HL-60/S4 treated with phorbol 12-myristate 13-acetate at 8.2 ng/mL for 4 days and 3 days (cell line): ENCODE measurements around the gene FRMD4A.
"Not testable (repeated sequence)": the region's sequence is repeated elsewhere in the genome, so short reads cannot be mapped to it uniquely, and the experiment has no call there.

Experiments used
- in situ Hi-C: fragments of 300-500 bp; cut with MboI; formaldehyde crosslinking; loops from 2 replicates; pipeline ENCODE4 v1.15.0; 2022; ENCODE audit warnings: low sequenced_read_pairs

The FRMD4A gene

DNA sequence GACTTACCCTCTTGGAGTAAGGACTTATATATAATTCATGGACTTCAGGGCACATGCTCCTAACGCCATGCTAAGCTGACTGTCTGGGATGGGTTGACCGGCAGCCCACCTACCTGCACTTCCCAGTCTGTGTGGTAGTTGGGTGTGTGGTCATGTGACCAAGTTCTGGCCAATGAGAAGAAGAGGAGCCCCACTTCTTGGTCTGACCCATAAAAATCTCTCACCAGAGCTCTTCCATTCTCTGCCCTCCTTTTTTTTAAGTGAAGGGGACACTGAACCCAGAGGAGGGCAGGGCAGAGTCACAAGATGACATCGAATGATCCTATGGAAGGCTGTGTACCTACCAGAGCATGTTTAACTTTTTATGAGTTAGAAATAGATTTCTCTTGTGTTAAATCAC is 370.1 kb downstream of the FRMD4A start:
- in situ Hi-C loops = no loop called here

DNA sequence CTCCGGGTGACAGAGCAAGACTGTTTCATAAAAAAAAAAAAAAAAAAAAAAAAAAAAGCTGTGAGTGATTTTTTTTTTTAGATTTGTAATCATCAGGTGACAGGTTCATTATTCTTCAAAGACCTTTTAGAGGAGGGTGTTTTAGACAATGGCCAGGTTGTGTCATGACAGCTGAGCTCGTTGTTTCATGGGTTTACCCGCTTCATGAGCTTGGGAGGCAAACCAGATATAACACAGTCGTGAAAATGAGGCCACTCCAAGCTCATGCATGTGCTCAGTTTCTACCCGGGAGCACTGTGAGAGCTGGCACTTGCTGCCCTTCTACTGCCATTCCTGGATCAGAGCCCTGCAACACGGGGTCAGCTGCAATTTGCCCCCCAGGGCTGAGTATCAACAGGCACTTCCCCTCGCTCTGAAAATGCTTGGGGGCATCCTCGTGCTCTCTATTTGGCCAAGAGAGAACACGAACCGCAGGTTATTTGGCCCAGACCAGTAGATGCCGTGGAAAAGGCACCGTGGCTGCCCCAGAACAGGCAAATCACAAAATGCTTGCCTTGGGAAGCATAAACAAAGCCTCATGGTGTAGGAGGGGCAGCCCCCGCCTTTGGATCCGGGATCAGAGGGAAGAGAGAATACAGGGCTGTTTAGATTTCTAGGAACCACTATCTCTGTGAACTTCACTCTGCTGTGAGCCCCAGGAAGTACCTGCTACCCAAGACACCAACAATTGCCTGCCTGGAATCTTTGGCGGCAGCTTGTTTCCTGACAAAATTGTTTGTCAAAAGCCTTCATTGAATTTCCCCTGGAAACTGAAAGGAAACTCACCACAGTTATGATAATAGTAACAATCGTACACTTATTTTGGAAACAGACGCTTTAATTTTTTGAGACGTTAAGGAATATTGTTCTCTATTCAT is 371.0 kb downstream of the FRMD4A start:
- in situ Hi-C loops = no loop called here

DNA sequence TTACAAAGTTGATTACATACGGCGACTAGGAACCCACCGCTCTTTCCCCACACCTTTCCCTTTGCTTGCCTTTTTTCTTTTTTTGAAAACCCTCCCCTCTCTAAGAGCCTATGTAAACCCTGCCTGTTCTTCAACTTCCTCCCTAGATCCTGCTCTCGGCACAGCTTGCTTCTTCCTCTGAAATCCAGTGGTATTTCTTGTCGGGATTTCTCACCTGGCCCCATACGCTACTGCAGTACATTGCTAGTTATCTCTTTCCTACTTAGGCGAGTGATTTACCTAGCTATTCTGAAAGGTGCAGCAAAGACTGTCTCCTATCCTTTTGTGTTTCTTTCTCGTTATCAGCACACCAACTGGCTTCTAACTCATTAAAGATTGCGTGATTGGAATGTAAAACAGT is 372.9 kb downstream of the FRMD4A start:
- in situ Hi-C loops = no loop called here

DNA sequence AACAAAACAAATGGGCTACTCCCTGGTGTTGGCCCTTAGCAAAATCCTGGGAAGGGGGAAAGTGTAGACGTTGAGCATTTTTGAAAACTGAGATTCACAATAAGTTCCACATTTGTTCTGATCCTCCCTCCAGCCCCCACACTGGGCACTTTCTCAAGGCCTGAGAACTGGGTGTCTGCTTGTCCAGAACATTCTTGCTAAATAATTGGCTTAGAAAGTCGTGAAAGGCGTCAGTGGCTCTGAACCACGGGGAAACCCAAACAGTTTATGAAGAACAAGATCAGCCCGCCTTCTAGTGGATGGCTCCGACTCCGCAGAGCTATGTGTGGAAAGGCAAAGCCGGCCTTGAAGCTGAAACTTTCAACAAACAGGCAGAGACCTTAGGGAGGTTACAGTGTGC is 373.9 kb downstream of the FRMD4A start:
- in situ Hi-C loops = no loop called here

DNA sequence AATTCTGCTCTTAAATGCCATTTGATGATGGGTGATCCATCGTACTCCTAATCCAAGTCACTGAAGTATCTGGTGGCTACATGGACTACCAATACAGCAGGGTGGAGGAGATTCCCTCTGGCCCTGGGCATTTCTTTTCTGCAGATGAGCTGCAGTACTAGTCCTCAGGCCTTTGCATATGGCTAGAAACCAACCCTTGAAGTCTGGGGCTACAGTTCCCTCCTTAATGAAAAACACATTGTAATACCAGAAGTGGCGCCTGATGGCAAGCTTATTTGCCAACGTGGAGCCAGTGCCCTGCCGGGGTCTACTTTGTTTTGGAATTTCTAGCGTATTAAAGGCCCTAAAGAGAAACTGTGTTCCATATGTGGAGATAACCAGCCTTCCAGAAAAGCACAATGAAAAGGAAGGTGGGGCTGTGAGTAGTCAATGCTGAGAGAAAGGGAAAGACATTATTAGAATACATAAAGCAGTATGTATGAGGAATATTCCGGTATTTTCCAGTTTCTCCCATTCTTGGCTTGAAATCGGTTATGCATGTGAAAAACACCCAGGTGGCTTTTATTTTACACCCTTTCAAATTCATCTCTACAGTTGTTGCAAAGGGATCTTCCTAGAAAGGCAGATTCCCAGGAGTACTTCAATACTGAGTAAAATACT is 375.2 kb downstream of the FRMD4A start:
- in situ Hi-C loops = no loop called here

DNA sequence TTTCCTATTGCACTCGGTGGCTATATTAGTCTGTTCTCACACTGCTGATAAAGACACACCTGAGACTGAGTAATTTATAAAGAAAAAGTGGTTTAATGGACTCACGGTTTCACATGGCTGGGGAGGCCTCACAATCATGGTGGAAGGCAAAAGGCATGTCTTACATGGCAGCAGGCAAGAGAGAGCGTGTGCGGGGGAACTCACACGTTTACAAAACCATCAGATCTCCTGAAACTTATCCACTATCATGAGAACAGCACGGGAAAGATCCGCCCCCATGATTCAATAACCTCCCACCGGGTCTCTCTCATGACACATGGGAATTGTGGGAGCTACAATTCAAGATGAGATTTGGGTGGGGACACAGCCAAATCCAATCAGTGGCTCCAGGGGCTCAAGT is 376.5 kb downstream of the FRMD4A start:
- in situ Hi-C loops = not testable (repeated sequence)

DNA sequence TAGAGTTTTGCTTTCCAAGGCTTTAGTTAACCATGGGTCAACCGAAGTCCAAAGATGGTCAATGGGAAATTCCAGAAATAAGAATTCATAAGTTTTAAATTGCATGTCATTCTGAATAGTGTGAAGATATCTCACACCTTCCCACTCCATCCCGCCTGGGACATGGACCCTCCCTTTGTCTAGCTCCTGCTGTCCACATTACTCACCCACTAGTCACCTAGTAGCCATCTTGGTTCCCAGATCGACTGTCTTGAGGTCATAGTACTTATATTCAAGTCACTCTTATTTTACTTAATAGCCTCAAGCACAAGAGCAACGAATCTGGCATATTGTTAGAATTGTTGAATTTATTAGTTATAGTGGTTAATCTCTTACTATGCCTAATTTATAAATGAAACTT is 377.4 kb downstream of the FRMD4A start:
- in situ Hi-C loops = no loop called here

DNA sequence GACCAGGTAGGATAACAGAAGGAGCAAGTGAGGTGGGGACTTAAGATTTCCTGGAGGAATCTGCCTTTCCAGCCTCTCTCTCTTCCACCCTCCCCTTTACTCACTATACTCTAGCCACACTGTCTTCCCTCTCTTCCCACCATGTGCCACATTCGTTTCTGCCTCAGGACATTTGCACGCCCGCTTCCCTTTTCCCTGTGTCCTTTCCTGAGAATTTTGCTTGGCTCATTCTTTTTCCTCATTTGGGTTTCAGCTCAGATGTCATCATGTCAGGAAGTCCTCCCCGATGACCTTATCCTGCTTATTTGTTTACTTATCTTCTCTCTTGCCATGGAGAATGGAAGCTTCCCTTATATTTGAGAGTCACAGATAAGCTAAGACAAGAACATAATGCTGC is 380.2 kb downstream of the FRMD4A start:
- in situ Hi-C loops = no loop called here

DNA sequence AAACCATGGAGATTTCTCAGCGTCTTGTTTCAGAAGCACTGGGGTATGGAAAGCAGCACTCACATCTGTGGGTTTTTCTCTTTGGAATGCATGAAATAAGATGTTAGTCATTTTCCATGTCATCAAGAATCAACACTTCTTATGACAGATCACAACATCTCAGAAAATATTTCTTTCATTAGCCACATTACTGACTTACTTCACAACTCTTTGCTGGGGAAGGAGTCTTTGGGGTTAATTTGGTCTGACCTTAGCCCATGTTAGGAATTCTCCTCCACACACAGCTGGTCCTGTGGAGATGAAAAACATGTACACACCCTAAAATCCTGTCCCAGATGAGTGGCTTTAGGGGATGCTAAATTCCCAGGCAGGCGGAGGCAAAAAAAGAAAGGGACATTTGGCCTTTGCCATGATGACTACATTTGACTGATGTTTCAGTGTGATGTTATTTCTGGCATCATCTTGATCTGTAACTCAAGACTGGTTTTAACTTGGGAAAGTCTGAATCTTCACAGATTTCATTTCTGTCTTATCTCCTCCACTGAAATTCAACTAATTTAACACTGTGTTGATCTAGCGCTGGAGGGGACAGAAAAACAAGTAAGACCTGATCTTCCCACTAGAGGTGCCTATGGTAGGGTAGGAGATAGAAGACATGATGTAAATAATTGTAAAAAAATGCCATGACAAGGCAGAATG is 380.7 kb downstream of the FRMD4A start:
- in situ Hi-C loops = no loop called here

DNA sequence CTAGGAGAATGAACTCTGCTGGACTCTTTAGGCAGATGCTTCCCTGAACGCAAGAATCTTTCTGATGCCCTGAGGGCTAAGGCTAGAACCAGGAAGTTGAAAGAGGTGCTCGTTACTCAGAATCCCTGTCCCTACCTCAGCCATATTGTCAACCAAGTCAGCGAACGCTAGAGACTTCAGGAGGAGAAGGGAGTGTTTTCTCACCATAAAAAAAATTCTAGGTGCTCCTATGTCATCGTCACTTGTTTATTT is 384.6 kb downstream of the FRMD4A start:
- in situ Hi-C loops = no loop called here

DNA sequence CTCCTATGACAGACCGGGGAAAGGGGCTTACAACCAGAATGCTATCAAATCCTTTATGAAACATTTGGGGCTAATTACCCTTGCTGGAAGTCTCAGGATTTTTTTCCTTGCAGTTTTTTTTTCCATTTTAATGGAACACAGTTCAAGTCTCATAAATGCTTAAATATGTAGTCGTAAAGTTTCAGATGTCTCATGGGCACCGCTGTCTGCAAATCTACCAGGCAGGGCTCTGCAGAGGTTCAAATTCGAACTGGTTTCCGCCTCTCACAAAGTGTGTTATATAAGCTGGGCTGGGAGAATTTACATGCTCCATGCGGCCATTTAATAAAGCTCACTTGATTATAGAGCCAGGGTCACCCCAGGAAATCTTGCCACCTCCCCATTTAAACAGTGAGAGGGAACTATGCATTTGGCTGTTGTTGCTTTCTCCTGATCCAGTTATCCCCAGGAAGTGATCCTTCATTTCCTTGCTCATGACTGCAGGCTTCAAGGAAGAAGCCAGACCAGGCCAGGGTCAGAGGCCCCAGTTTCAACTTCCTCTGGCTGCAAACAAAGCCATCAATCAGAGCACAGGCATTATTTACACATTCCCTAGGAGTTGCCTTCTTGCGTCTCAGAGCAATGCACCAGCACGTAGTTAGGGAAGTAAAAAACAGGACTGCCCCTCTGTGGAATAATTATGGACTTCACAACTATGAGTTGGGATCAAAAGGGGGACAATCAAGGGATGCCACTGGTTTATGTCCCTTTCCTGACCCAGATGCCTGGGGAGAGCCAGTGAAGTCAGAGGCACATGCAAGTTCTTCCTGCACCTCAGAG is 385.1 kb downstream of the FRMD4A start:
- in situ Hi-C loops = no loop called here

DNA sequence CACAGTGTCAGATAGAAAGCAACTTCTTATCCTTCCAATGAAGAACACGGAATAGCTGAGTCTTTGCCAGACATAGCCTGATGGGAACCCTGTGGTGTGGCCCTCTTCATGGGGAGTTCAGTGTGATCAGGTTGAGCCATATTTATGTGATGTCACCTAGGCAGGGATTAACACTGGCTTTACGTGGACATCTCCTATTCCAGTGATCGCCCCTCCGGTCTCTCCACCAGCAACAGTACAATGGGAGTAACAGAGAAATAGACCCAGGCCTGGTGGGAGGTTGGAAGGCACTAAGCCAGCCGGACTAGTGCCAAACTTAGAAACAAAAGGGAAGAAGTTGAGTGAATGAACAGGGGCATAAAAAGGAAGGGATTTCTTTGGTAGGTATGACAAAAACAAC is 385.9 kb downstream of the FRMD4A start:
- in situ Hi-C loops = no loop called here

DNA sequence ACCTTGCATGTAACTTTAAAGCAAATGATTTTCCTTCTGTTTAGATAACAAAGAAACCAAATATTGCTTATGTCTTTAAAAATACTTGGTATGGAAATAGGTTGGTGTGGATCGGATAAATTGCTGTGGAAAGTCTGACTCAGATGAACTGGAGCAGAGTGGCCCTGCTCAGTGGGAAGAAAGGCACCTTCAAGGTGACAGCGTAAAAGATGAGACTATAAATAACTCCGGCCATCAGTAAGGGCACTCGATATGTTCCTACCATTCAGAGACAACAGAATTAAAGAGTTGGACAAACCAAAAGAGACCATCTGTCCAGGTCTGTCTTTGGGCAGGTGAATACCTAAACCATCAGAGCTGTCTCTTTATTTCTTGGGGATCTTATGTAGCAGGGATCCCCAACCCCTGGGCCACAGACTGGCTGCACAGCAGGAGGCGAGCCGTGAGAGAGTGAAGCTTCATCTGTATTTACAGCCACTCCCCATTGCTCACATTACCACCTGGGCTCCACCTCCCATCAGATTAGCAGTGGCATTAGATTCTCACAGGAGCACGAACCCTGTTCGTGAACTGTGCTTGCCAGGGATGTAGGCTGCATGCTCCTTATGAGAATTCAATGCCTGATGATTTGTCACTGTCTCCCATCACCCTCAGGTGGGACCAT is 386.9 kb downstream of the FRMD4A start:
- in situ Hi-C loops = no loop called here

DNA sequence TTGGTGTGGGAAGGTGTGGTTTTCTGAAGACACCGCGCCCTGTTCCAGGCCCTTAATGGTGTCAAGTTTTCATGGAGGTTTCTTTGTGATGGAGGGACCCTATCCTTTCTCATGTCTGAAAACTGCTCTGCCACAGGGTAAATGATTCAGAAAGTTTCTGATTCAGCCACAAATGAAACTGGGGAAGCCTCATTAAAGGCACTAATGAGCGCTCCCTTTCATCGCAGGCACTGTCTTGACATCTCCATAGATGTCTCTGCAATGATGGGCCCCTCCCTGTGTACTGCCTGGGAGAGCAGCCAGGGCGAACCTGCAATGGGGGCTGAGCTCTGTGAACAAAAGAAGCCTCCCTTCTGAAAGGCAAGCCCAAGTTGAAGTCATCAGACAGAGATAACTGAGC is 388.7 kb downstream of the FRMD4A start:
- in situ Hi-C loops = no loop called here

DNA sequence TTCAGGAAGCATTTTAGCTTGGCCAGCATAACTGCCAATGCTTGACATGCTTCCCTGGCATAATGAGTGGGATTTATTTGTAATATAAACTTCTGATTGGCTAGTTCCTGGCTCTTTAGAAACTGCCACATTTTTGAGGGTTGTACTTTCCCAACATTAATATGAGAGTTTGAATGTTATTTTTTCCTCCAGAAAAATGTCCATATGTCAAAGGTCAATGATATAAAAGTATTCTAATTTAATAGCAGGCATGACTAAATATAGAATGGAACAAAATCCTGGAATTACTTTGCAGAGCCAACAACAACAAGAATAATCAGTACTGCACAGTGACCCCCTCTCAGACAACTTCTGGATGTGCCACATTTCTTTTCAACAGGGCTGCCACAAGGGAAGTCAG is 391.3 kb downstream of the FRMD4A start:
- in situ Hi-C loops = no loop called here

DNA sequence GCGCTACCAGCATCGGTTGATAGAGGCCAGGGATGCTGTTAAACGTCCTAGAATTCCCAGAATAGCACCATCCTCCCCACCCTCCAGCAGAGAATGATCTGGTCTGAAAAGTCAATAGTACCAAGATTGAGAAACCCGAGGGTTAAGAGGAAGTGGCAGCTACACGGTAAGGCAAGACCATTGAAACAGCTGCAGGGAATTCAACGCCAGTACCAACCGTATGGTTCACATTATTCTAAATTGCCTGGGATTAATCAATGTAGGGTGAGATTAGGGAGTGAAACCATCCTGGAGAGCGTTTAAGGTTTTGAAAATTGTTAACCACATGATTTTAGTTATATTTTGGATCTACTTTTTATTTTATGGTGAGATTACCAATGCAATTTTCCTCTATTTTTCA is 391.8 kb downstream of the FRMD4A start:
- in situ Hi-C loops = no loop called here

DNA sequence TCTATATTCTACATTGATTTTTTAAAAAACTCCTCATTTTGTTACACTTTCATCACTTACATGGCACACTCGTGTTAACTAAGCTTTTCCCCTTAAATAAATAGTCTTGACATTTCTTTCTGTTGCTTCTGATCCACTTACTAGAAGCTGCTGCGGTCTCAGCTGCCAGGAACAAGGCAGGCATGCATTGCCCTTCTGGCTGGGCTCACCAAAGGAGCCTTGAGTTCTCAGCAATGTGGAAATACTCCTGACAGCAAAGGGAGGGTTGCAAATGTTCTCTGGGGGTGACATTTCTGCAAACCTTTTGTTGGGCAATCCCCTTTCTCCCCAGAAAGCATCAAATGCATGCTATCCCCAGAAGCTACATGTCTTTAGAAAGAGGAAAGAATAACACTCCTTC is 393.9 kb downstream of the FRMD4A start:
- in situ Hi-C loops = no loop called here

DNA sequence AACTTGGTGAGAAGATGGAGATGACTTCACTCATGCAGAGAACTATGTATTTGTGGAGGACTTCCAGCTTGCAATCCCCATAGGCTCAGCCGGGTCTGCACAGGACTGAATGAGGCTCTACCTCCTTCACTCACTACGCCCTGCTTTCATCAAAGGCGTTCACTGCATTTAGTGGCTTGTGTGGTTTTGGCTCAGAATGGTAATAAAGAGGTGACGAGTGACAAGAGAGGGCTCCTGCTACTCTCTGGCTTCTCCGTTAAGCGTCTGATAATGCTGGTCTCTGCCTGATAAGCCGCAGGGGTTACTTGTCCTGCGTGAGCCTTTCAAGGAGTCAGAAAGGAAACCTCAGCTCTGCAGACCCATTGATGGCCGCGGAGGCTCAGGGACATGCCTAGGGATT is 400.6 kb downstream of the FRMD4A start:
- in situ Hi-C loops = no loop called here

DNA sequence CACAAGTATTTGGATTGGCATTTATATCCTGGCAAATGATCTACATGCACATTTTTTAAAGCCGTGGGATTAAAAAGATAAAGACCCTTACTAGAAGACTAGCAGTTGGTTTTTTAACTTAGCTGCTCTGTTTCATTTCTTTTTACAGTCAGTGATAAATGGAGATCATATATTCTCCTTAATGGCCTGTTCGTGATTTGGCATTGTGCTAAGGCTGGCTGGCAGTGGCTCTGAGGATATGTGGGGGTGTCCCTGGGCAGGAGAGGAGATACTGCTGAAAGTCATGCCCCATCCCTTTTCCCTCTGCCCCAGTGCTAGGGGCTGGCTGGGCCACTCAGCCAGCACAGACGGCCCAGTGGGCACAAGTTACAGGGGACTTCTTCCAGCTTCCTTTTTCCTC is 402.3 kb downstream of the FRMD4A start:
- in situ Hi-C loops = no loop called here

DNA sequence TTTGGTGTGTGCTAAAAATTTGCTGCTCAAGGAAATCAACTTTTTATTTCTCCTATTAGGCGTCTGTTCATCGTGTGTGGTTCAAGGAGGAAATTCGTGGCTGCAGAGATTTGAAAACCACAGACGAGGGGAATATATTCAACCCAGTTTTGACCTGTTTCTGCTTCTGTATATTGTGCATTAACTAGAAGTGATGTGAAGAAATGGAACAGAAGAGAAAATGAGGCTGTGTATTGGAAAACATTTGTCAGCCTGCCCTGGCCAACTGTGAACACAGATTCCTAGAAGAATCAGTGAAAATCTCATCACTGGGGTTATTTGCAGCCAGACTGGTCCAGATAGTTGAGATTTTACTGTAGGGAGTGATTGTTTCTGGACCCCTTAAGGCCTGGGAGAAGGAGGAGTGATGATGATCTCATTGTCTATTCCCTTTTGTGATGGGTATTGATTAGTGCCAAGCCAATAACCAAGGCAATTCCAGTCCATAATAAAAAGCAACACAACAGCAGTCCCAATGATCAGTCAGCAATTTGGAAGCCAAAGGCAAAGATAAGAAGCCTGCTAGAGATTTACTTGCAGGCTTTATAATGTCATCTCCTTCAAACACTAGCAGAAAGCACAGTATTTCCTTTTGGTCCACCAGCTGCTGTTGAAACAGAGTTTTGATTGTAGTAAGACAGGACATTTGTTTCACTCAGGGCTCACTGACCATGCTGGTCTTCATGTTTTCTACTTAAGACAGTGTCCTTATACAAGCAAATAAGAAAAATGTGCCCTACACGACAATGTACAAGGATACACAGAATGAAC is 404.5 kb downstream of the FRMD4A start:
- in situ Hi-C loops = no loop called here
